ENCODE measurements around the gene IQGAP2. TPM values are rescaled to one million over a fixed set of nuclear protein-coding genes. Genes with fewer than 3 reads are reported as not detected.

The IQGAP2 gene
- total RNA-seq, 4 donors from 2014 or later: 22.6 to 63.9 (median 28.3) TPM

- DNase-seq (ENCODE audit: low spot score) (no peak), ATAC-seq (ENCODE audit: low FRiP score) (no peak)
- TF ChIP-seq CTCF (IDR thresholded peaks at IDR 0.05): no peak
Observed at GRCh38 chr5:76579166-76579937, 176.3 kb downstream of the IQGAP2 start.

- ATAC-seq (ENCODE audit: low FRiP score) (no peak), DNase-seq (ENCODE audit: low spot score) (no peak)
- no peak for TF ChIP-seq CTCF (IDR thresholded peaks at IDR 0.05)
Observed at GRCh38 chr5:76580981-76581380, 177.9 kb downstream of the IQGAP2 start.

GRCh38 chr5:76582230-76583162 is 179.4 kb downstream of the IQGAP2 start:
- ATAC-seq (ENCODE audit: low FRiP score): no peak
- TF ChIP-seq CTCF (IDR thresholded peaks at IDR 0.05): no peak
- no peak for DNase-seq (ENCODE audit: low spot score)

- DNase-seq (ENCODE audit: low spot score): no peak
- ATAC-seq (ENCODE audit: low FRiP score): no peak
- TF ChIP-seq CTCF (IDR thresholded peaks at IDR 0.05): no peak
Observed at GRCh38 chr5:76583163-76584047, 180.3 kb downstream of the IQGAP2 start.

GRCh38 chr5:76585783-76586217 is 182.7 kb downstream of the IQGAP2 start:
- TF ChIP-seq CTCF (IDR thresholded peaks at IDR 0.05): no peak
- no peak for DNase-seq (ENCODE audit: low spot score)
- no peak for ATAC-seq (ENCODE audit: low FRiP score)

GRCh38 chr5:76586531-76586930 is 183.4 kb downstream of the IQGAP2 start:
- ATAC-seq (ENCODE audit: low FRiP score): no peak
- no peak for DNase-seq (ENCODE audit: low spot score)
- TF ChIP-seq CTCF (IDR thresholded peaks at IDR 0.05): no peak

All from omental fat pad (tissue), 4 donors.